Prostate gland (tissue), 2 donors: ENCODE measurements around the gene CAP2. TPM values are rescaled to one million over a fixed set of nuclear protein-coding genes. Genes with fewer than 3 reads are reported as not detected.

ENCODE experiments used
- DNase-seq: peaks from one replicate; pipeline ENCODE4 v3.0.0-alpha.2; 2019; ENCODE audit warnings: low spot score
- H3K27ac ChIP-seq, 2 donors: fragments of 200-600 bp; sonication (generic); 2 replicates each; pipeline ENCODE4 v1.5.1; 2017 to 2019
- H3K27me3 ChIP-seq: fragments of 200-600 bp; sonication (generic); replicated peaks from 2 replicates; pipeline ENCODE4 v1.5.1; 2019; ENCODE audit not compliant: insufficient read depth
- H3K36me3 ChIP-seq, 2 donors: fragments of 200-600 bp; sonication (generic); 1 replicate in 1 of 2; 2 replicates in 1 of 2; pipeline versions ENCODE4 v1.5.1 to v1.8.1; 2017 to 2019
- H3K4me1 ChIP-seq: fragments of 200-600 bp; sonication (generic); replicated peaks from 2 replicates; pipeline ENCODE4 v1.5.1; 2019
- H3K4me3 ChIP-seq, 2 donors: fragments of 200-600 bp; sonication (generic); 2 replicates each; pipeline ENCODE4 v1.5.1; 2017 to 2019
- H3K9me3 ChIP-seq: fragments of 200-600 bp; sonication (generic); 2 replicates; pipeline ENCODE4 v1.5.1; 2017
- CTCF ChIP-seq, 4 experiments: fragments of 200-600 bp in 2 of 4; fragments of 450-650 bp in 2 of 4; sonication (generic) in 2 of 4; IDR thresholded peaks; 1 replicate in 3 of 4; 2 replicates in 1 of 4; pipeline ENCODE4 v1.5.1; 2016 to 2019; ENCODE audit warnings: antibody characterized with exemption in 4 of 4, mild to moderate bottlenecking in 2 of 4, moderate library complexity in 2 of 4
- POLR2A ChIP-seq: fragments of 450-650 bp; IDR thresholded peaks from one replicate; pipeline ENCODE4 v1.6.1; 2016; ENCODE audit warnings: antibody characterized with exemption, mild to moderate bottlenecking
- POLR2AphosphoS5 ChIP-seq: sonication (generic); formaldehyde crosslinking; IDR thresholded peaks from one replicate; pipeline ENCODE4 v1.6.1; 2017; ENCODE audit warnings: antibody characterized with exemption
- WGBS: methylation state at CpG from one replicate; pipeline ENCODE4 v1.1.5; 2018; 5-methylcytosine and 5-hydroxymethylcytosine counted together
- intact Hi-C: fragments of 100-400 bp; cut with DNase I; formaldehyde crosslinking; loops from one replicate; pipeline ENCODE4 v1.14.2; 2022
- total RNA-seq, 2 donors: library from RNA; depleted of rRNA; stranded (reverse); fragments of >200 nt; gene quantifications; one replicate each; pipeline ENCODE4 v1.1.0, GENCODE V29; 2016

Gene CAP2
- total RNA-seq, 2 donors from 2014 or later: 8.7 to 10.0 TPM

DNA sequence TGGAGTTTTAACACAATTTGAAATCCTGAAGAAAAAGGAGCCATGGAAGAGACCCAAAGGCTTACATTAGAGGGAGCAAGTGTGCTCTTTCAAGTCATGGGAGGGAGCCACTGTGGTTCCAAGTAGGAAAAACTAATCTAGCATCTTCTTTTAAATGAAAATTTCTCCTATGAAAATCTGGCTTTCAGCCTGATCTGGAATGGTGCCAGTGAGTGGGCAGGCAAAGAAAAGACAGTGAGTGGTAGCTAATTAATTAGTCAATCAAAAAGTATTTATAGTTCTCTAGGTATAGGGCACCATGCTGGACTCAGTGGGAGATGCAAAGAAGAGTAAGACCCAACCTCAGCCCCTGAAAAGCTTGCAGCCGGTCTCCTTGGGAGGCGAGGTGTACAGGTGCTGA is 21.9 kb downstream of the CAP2 start:
- no peak for DNase-seq
- Histone ChIP-seq H3K27ac (no peak overlapping the region), H3K9me3 (no peaks in the 10 kb centered on the region), H3K36me3 (no peaks in the 10 kb centered on the region), H3K27me3 (no peaks in the 10 kb centered on the region), H3K4me1 (no peaks in the 10 kb centered on the region), H3K4me3 (no peak overlapping the region)
- 85% methylated on average over 2 of the region's 2 CpGs for WGBS
- intact Hi-C loops: no loop called here
- no peak for TF ChIP-seq POLR2AphosphoS5
- TF ChIP-seq POLR2A: no peak
- TF ChIP-seq CTCF (IDR thresholded peaks at IDR 0.05): no peak

DNA sequence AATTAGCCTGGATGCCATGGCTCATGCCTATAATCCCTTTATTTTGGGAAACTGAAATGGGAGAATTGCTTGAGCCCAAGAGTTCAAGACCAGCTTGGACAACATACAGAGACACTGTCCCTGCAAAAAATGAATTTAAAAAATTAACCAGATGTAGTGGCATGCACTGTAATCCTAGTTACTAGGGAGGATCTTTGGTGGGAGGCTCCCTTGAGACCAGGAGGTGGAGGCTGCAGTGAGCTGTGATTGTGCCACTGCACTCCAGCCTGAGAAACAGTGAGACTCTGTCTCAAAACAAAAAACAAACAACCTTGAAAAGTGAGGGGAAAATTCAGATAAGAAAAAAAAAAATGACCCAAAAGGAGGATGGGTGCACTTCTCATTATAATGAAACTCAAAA is 23.4 kb downstream of the CAP2 start:
- no peak for DNase-seq
- Histone ChIP-seq H3K27ac (no peak overlapping the region), H3K4me1 (no peaks in the 10 kb centered on the region), H3K36me3 (no peaks in the 10 kb centered on the region), H3K4me3 (no peak overlapping the region), H3K9me3 (no peaks in the 10 kb centered on the region), H3K27me3 (no peaks in the 10 kb centered on the region)
- TF ChIP-seq POLR2AphosphoS5 (no peak), POLR2A (no peak), CTCF (IDR thresholded peaks at IDR 0.05) (no peak)
- intact Hi-C loops: no loop called here

DNA sequence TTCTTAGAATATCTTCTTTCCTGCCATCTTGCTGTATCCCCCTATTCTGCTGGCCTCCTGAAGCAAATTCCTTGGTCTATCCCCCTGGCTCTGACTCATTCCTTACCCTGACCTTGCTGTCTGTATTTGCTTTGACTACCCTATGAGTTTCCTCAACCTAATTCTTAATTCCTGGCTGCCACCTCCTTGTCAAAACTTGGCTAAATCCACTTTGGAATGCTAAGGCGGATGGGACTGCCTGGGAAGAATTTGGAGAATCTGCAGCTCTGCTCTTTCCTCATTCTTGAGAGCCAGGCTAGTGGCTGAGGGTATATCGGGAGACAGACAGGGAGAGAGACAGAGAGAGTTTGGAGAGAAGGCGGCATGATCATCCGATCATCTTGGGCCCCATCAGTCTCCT is 24.4 kb downstream of the CAP2 start:
- intact Hi-C loops: no loop called here
- Histone ChIP-seq H3K4me1 (no peaks in the 10 kb centered on the region), H3K9me3 (no peaks in the 10 kb centered on the region), H3K4me3 (no peak overlapping the region), H3K36me3 (no peaks in the 10 kb centered on the region), H3K27me3 (no peaks in the 10 kb centered on the region), H3K27ac (no peak overlapping the region)
- DNase-seq: no peak
- TF ChIP-seq POLR2AphosphoS5: no peak
- TF ChIP-seq POLR2A: no peak
- no peak for TF ChIP-seq CTCF (IDR thresholded peaks at IDR 0.05)
- 60% methylated on average over 4 of the region's 4 CpGs for WGBS

- Histone ChIP-seq H3K27me3 (no peaks in the 10 kb centered on the region), H3K9me3 (no peaks in the 10 kb centered on the region), H3K27ac (no peak overlapping the region), H3K4me3 (no peak overlapping the region), H3K36me3 (no peaks in the 10 kb centered on the region), H3K4me1 (no peaks in the 10 kb centered on the region)
- intact Hi-C loops: no loop called here
- no peak for DNase-seq
- 77% methylated on average over 12 of the region's 12 CpGs for WGBS
- TF ChIP-seq POLR2A: no peak
- no peak for TF ChIP-seq POLR2AphosphoS5
- no peak for TF ChIP-seq CTCF (IDR thresholded peaks at IDR 0.05)
Measured at GRCh38 chr6:17418281-17419188, 25.1 kb downstream of the CAP2 start.

GRCh38 chr6:17419189-17419575 is 25.8 kb downstream of the CAP2 start:
- intact Hi-C loops: no loop called here
- H3K4me3 ChIP-seq: no peak overlapping the region
- H3K27ac ChIP-seq: no peak overlapping the region
- WGBS: 87% methylated on average over 3 of the region's 3 CpGs
- H3K9me3 ChIP-seq: no peaks in the 10 kb centered on the region
- no peaks in the 10 kb centered on the region for H3K4me1 ChIP-seq
- no peaks in the 10 kb centered on the region for H3K36me3 ChIP-seq
- TF ChIP-seq POLR2A (no peak), CTCF (IDR thresholded peaks at IDR 0.05) (no peak), POLR2AphosphoS5 (no peak)
- DNase-seq: no peak
- no peaks in the 10 kb centered on the region for H3K27me3 ChIP-seq
